H1 (cell line): Measurements from ENCODE around the gene PXT1. TPM values are rescaled to one million over a fixed set of nuclear protein-coding genes. Genes with fewer than 3 reads are reported as not detected.

Experiments used
- CTCF ChIA-PET: fragments of 300-600 bp; sonication (Branson Sonifier 250); formaldehyde crosslinking; loops from one replicate; lab custom pipeline; 2021; ENCODE audit not compliant: partially characterized antibody; lab: Charles Lee
- POLR2A ChIA-PET: fragments of 300-600 bp; sonication (Branson Sonifier 250); formaldehyde crosslinking; loops from one replicate; lab custom pipeline; 2021; ENCODE audit warnings: inconsistent platforms; ENCODE audit not compliant: partially characterized antibody; lab: Charles Lee
- DNase-seq, 2 experiments: peaks; one replicate each; pipeline versions ENCODE4 v3.0.0 to v3.0.0-alpha.2; 2010 to 2022; ENCODE audit warnings: low spot score in 2 of 2, low read depth in 1 of 2, mixed read lengths in 1 of 2
- FAIRE-seq: peaks from 2 replicates; lab custom pipeline; 2011; peaks lifted over from hg19 to GRCh38; lab: Jason Lieb, UNC
- H2AFZ ChIP-seq: 2 replicates; pipeline ENCODE4 v1.8.1; 2012; ENCODE audit warnings: low read length, inconsistent platforms
- H2AK5ac ChIP-seq: 2 replicates; pipeline ENCODE4 v1.6.1; 2013; ENCODE audit warnings: low read depth, low read length
- H2BK120ac ChIP-seq: replicated peaks from 2 replicates; pipeline ENCODE3; 2013; ENCODE audit warnings: low read depth, low read length, inconsistent platforms
- H2BK12ac ChIP-seq: 2 replicates; pipeline ENCODE4 v1.6.1; 2013; ENCODE audit warnings: low read depth, low read length
- H2BK15ac ChIP-seq: 2 replicates; pipeline ENCODE4 v1.6.1; 2013; ENCODE audit warnings: low read length
- H2BK20ac ChIP-seq: 2 replicates; pipeline ENCODE4 v1.6.1; 2013; ENCODE audit warnings: low read length
- H2BK5ac ChIP-seq: 2 replicates; pipeline ENCODE4 v1.6.1; 2013; ENCODE audit warnings: low read depth, low read length
- H3K14ac ChIP-seq: 2 replicates; pipeline ENCODE4 v1.6.1; 2013; ENCODE audit warnings: inconsistent platforms; ENCODE audit not compliant: insufficient read length
- H3K18ac ChIP-seq: 2 replicates; pipeline ENCODE4 v1.6.1; 2013; ENCODE audit warnings: low read length; ENCODE audit errors: extremely low read depth
- H3K23ac ChIP-seq: 2 replicates; pipeline ENCODE4 v1.6.1; 2013; ENCODE audit warnings: inconsistent platforms; ENCODE audit not compliant: insufficient read length
- H3K23me2 ChIP-seq: 2 replicates; pipeline ENCODE4 v1.6.1; 2013; ENCODE audit warnings: low read depth, low read length
- H3K27ac ChIP-seq: 2 replicates; pipeline ENCODE4 v1.6.1; 2011; ENCODE audit warnings: low read depth, low read length, inconsistent platforms
- H3K27me3 ChIP-seq, 4 experiments: replicated peaks in 1 of 4; 1 replicate in 1 of 4; 2 replicates in 3 of 4; pipeline versions ENCODE4 v1.6.1 to v1.8.1; 2011 to 2013; ENCODE audit warnings: low read length in 3 of 4, mild to moderate bottlenecking in 3 of 4, inconsistent platforms in 2 of 4, mixed read lengths in 2 of 4, moderate library complexity in 1 of 4; ENCODE audit not compliant: control insufficient read depth in 3 of 4, insufficient read depth in 3 of 4; ENCODE audit errors: extremely low read depth in 1 of 4
- H3K36me3 ChIP-seq, 4 experiments: 2 replicates each; pipeline versions ENCODE4 v1.6.1 to v1.8.1; 2011 to 2013; ENCODE audit warnings: mild to moderate bottlenecking in 4 of 4, low read length in 3 of 4, moderate library complexity in 2 of 4, control low read depth in 1 of 4, inconsistent platforms in 1 of 4; ENCODE audit not compliant: insufficient read depth in 4 of 4, control insufficient read depth in 2 of 4
- H3K4ac ChIP-seq: replicated peaks from 2 replicates; pipeline ENCODE3; 2013; ENCODE audit warnings: low read length, low read depth, mixed read lengths, inconsistent platforms; ENCODE audit not compliant: insufficient read length
- H3K4me1 ChIP-seq, 4 experiments: replicated peaks in 1 of 4; 1 replicate in 1 of 4; 2 replicates in 3 of 4; pipeline versions ENCODE4 v1.6.1 to v1.8.1; 2011 to 2013; ENCODE audit warnings: low read length in 3 of 4, inconsistent platforms in 2 of 4, mixed read lengths in 1 of 4; ENCODE audit not compliant: insufficient read depth in 4 of 4, control insufficient read depth in 3 of 4
- H3K4me2 ChIP-seq, 2 experiments: 2 replicates each; pipeline versions ENCODE4 v1.6.1 to v1.8.1; 2011 to 2013; ENCODE audit warnings: low read depth in 2 of 2, low read length in 2 of 2, control low read depth in 1 of 2, inconsistent platforms in 1 of 2, mild to moderate bottlenecking in 1 of 2; ENCODE audit not compliant: insufficient read depth in 1 of 2
- H3K4me3 ChIP-seq, 4 experiments: fragments of 200-600, 300-600 bp in 1 of 4; sonication (generic), shearing (Covaris generic), sonication (Bioruptor Twin) in 1 of 4; 2 replicates each; pipeline versions ENCODE4 v1.5.1 to v1.8.1; 2011 to 2016; ENCODE audit warnings: low read length in 4 of 4, low read depth in 3 of 4, control low read depth in 2 of 4, inconsistent platforms in 2 of 4, mild to moderate bottlenecking in 2 of 4, mixed read lengths in 1 of 4, moderate library complexity in 1 of 4; ENCODE audit not compliant: insufficient read depth in 2 of 4; ENCODE audit errors: extremely low read depth in 1 of 4
- H3K56ac ChIP-seq: replicated peaks from 2 replicates; pipeline ENCODE3; 2013; ENCODE audit warnings: low read depth, mild to moderate bottlenecking, mixed read lengths, low read length, inconsistent platforms; ENCODE audit not compliant: insufficient read length
- H3K79me1 ChIP-seq: 2 replicates; pipeline ENCODE4 v1.6.1; 2013; ENCODE audit warnings: low read depth, low read length, control low read depth
- H3K79me2 ChIP-seq, 2 experiments: 2 replicates each; pipeline versions ENCODE4 v1.6.1 to v1.8.1; 2012 to 2013; ENCODE audit warnings: low read length in 2 of 2, mild to moderate bottlenecking in 2 of 2, inconsistent platforms in 1 of 2; ENCODE audit not compliant: insufficient read depth in 2 of 2, control insufficient read depth in 1 of 2
- H3K9ac ChIP-seq, 4 experiments: replicated peaks in 1 of 4; 1 replicate in 1 of 4; 2 replicates in 3 of 4; pipeline versions ENCODE4 v1.6.1 to v1.8.1; 2011 to 2013; ENCODE audit warnings: low read depth in 3 of 4, low read length in 3 of 4, control low read depth in 2 of 4, mild to moderate bottlenecking in 2 of 4, moderate library complexity in 2 of 4, inconsistent platforms in 1 of 4; ENCODE audit errors: extremely low read depth in 1 of 4
- H3K9me3 ChIP-seq, 2 experiments: 2 replicates each; pipeline versions ENCODE4 v1.6.1 to v1.8.1; 2012 to 2013; ENCODE audit warnings: mild to moderate bottlenecking in 2 of 2, moderate library complexity in 2 of 2, control low read depth in 1 of 2, inconsistent platforms in 1 of 2, low read depth in 1 of 2, low read length in 1 of 2, mixed read lengths in 1 of 2; ENCODE audit not compliant: insufficient read depth in 2 of 2
- H4K20me1 ChIP-seq, 2 experiments: replicated peaks in 1 of 2; 2 replicates each; pipeline versions ENCODE3 to v1.8.1; 2011 to 2013; ENCODE audit warnings: inconsistent platforms in 2 of 2, low read length in 2 of 2, mild to moderate bottlenecking in 1 of 2; ENCODE audit not compliant: insufficient read depth in 2 of 2, control insufficient read depth in 1 of 2
- H4K5ac ChIP-seq: 2 replicates; pipeline ENCODE4 v1.6.1; 2013; ENCODE audit warnings: low read length, low read depth, mixed read lengths, inconsistent platforms; ENCODE audit not compliant: insufficient read length
- H4K8ac ChIP-seq: 2 replicates; pipeline ENCODE4 v1.8.0; 2013; ENCODE audit warnings: mild to moderate bottlenecking, moderate library complexity, low read length, inconsistent platforms; ENCODE audit not compliant: insufficient read depth; ENCODE audit errors: extremely low read depth
- H4K91ac ChIP-seq: replicated peaks from 2 replicates; pipeline ENCODE3; 2013; ENCODE audit warnings: low read length, mixed read lengths, inconsistent platforms; ENCODE audit not compliant: insufficient read length
- BACH1 ChIP-seq: IDR thresholded peaks from 2 replicates; pipeline ENCODE4 v1.6.1; 2012; ENCODE audit warnings: low read length, improper control_type of control experiment
- BCL11A ChIP-seq, 2 experiments: IDR thresholded peaks; one replicate each; pipeline ENCODE4 v1.6.1; 2011; ENCODE audit warnings: low read depth in 2 of 2, low read length in 2 of 2, mild to moderate bottlenecking in 2 of 2
- CEBPB ChIP-seq: IDR thresholded peaks from 2 replicates; pipeline ENCODE4 v1.6.1; 2012; ENCODE audit warnings: low read depth, low read length
- CHD2 ChIP-seq: IDR thresholded peaks from 2 replicates; pipeline ENCODE4 v1.6.1; 2012; ENCODE audit warnings: low read length, improper control_type of control experiment
- NANOG ChIP-seq: IDR thresholded peaks from 2 replicates; pipeline ENCODE4 v1.6.1; 2011; ENCODE audit warnings: low read length, low read depth, mild to moderate bottlenecking, inconsistent platforms; ENCODE audit not compliant: insufficient read depth, poor library complexity, severe bottlenecking
- POLR2A ChIP-seq, 2 experiments: IDR thresholded peaks; 1 replicate in 1 of 2; 2 replicates in 1 of 2; pipeline ENCODE4 v1.6.1; 2011; ENCODE audit warnings: low read depth in 2 of 2, low read length in 2 of 2, mild to moderate bottlenecking in 2 of 2; ENCODE audit errors: control extremely low read depth in 1 of 2
- SIX5 ChIP-seq: IDR thresholded peaks from 2 replicates; pipeline ENCODE4 v1.6.1; 2011; ENCODE audit warnings: mild to moderate bottlenecking, low read depth, low read length
- SP2 ChIP-seq: IDR thresholded peaks from 2 replicates; pipeline ENCODE4 v1.6.1; 2012; ENCODE audit warnings: mild to moderate bottlenecking, low read length, inconsistent platforms
- SP4 ChIP-seq: IDR thresholded peaks from 2 replicates; pipeline ENCODE4 v1.6.1; 2012; ENCODE audit warnings: low read length, inconsistent platforms
- ZNF274 ChIP-seq: IDR thresholded peaks from 2 replicates; pipeline ENCODE4 v1.7.0; 2012; ENCODE audit warnings: low read length, borderline replicate concordance; ENCODE audit errors: extremely low read depth
- WGBS, 2 experiments: shearing (Covaris generic) in 1 of 2; methylation state at CpG; one replicate each; pipeline versions ENCODE4 v1.1.6 to v1.1.7; 2013 to 2015; ENCODE audit warnings: low lambda C conversion rate in 2 of 2, mixed read lengths in 2 of 2, inconsistent platforms in 1 of 2, low coverage in 1 of 2, missing lambda C conversion rate in 1 of 2; ENCODE audit not compliant: insufficient replicate concordance in 2 of 2, insufficient coverage in 1 of 2, insufficient read length in 1 of 2; ENCODE audit errors: extremely low coverage in 1 of 2, missing lambda C conversion rate in 1 of 2; 5-methylcytosine and 5-hydroxymethylcytosine counted together
- polyA plus RNA-seq, 7 experiments: library from polyadenylated mRNA; depleted of rRNA in 3 of 7; stranded (reverse) in 5 of 7; unstranded in 2 of 7; fragments of >200 nt in 5 of 7; fragments of 200-250 nt in 2 of 7; gene quantifications; 1 replicate in 5 of 7; 2 replicates in 1 of 7; 4 replicates in 1 of 7; pipeline versions ENCODE4 v1.2.1 to v1.2.3, GENCODE V29; 2011 to 2013; ENCODE audit warnings: missing spikeins in 2 of 7, mixed read lengths in 2 of 7
- total RNA-seq: library from RNA; stranded (reverse); fragmentation: NEBNext Ultra II Directional; extraction: Animal tissue kit (Norgen Biotek cat#: 25700); gene quantifications from 2 replicates; pipeline ENCODE4 v1.2.1, GENCODE V29; 2021
- TF ChIP-seq, protein P1 (sequence below): IDR thresholded peaks from 2 replicates; pipeline ENCODE4 v1.6.1; 2012; ENCODE audit warnings: inconsistent platforms
- TF ChIP-seq, protein P2 (sequence below): IDR thresholded peaks from 2 replicates; pipeline ENCODE4 v1.6.1; 2011; ENCODE audit warnings: low read depth, mild to moderate bottlenecking, low read length; ENCODE audit not compliant: insufficient read depth

Gene PXT1
- total and polyA plus RNA-seq, 2 of the 8 experiments (the other 6 are each of a cell fraction or from before 2014, with no cell fraction given) = 0.06 TPM; not detected in 1

DNA sequence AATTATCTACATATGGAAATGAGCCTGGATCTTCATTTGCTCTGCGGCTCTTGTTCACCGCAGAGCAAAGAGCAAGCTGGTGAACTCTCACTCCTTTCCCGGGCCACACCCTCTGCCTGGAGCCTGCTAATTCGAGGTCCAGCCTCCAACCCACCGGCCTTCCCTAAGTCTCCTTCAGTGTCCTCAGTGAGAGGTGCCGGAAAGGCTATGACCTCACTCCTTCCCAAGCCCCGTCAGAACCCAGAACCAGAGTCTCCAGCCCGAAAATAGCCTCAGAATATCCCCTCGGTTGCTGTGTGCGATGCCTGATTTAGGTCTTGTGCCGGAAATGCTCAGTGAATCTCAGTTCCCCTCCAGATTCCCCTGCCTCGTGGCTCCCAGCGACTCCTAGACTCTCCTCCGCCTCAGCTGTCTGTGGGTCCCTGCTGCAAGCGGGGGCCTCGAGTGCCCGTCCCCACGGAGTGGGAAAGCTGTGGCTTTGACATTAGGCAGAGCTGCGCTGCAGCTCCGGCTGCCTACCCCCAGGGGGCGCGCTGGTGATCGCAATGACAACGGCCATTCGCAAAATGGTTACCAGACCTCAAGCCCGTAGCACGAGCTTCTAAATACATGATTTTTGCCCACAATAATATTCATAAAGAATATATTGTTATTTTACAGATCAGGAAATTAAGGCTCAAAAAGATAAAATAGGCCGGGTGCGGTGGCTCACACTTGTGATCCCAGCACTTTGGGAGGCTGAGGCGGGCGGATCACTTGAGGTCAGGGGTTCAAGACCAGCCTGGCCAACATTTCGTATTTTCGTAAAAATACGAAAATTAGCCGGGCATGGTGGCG is 101.8 kb downstream of the PXT1 start:
- ChIA-PET CTCF (interaction anchor here (0.6 to 6.2 kb wide), 26 partner anchors 10 to 227 kb away, joined by 3 to 68 read pairs (median 5); partner anchors contain the start of gene ETV7), POLR2A (interaction anchor here (0.8 to 1.5 kb wide), 5 partner anchors 10 to 217 kb away, joined by 3 to 5 read pairs (median 3); no protein-coding TSS in a partner anchor)
- no peak overlapping the region for H4K5ac ChIP-seq
- H2BK20ac ChIP-seq = no peak overlapping the region
- H3K4me1 ChIP-seq = peaks cover 0 to 3% (median under 1%) of the 10 kb centered on the region in 4 experiments; a peak in 4 of 7 replicates
- no peak overlapping the region for H2BK120ac ChIP-seq
- no peak overlapping the region for H2BK15ac ChIP-seq
- H3K56ac ChIP-seq = no peak overlapping the region
- H4K8ac ChIP-seq = 0 out of 2 replicates have a peak overlapping the region, but pooled peaks have one; percentile 73
- peak in 1 of 2 experiments; percentile 87 for DNase-seq
- H3K23me2 ChIP-seq = peaks cover 3% of the 10 kb centered on the region; the same call in 1 of the 2 replicates
- no peaks in the 10 kb centered on the region for H3K79me2 ChIP-seq
- no peaks in the 10 kb centered on the region for H3K79me1 ChIP-seq
- no peaks in the 10 kb centered on the region for H3K9me3 ChIP-seq
- peaks cover 0 to 9% (median 3%) of the 10 kb centered on the region in 4 experiments; a peak in 3 of 7 replicates for H3K27me3 ChIP-seq
- no peaks in the 10 kb centered on the region for H3K36me3 ChIP-seq
- WGBS, 2 experiments = 34% methylated on average over 36 of the region's 36 CpGs; no CpG with 5 or more reads in 1 of the 2 experiments
- peak overlapping the region; percentile 2 to 53 (median 43); a peak in 7 of 8 replicates for H3K4me3 ChIP-seq
- H3K23ac ChIP-seq = no peak overlapping the region
- no peak overlapping the region for H4K91ac ChIP-seq
- H3K4me2 ChIP-seq = peak overlapping the region; percentile 14 to 71
- H2AFZ ChIP-seq = peak overlapping the region; percentile 68
- no peak overlapping the region for H2BK5ac ChIP-seq
- FAIRE-seq = no peak
- no peak overlapping the region for H2BK12ac ChIP-seq
- no peak overlapping the region for H3K14ac ChIP-seq
- peak overlapping the region in 1 of 4 experiments; percentile 1; a peak in 1 of 7 replicates for H3K9ac ChIP-seq
- H3K27ac ChIP-seq = no peak overlapping the region
- H2AK5ac ChIP-seq = no peak overlapping the region
- H3K18ac ChIP-seq = no peak overlapping the region
- H4K20me1 ChIP-seq = no peaks in the 10 kb centered on the region
- no peak overlapping the region for H3K4ac ChIP-seq
- no peak for TF ChIP-seq CEBPB
- TF ChIP-seq SP2 = no peak
- no peak for TF ChIP-seq CHD2
- TF ChIP-seq BCL11A (IDR thresholded peaks at IDR 0.05; ENCODE audit: low read depth in 2 of 2, low read length in 2 of 2) = no peak
- peak; percentile 47; the same call in 1 of the 2 replicates for TF ChIP-seq BACH1
- TF ChIP-seq SIX5 = no peak
- no peak for TF ChIP-seq NANOG
- no peak for TF ChIP-seq ZNF274
- TF ChIP-seq, protein P1, sequence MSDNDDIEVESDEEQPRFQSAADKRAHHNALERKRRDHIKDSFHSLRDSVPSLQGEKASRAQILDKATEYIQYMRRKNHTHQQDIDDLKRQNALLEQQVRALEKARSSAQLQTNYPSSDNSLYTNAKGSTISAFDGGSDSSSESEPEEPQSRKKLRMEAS = peak; percentile 65
- no peak for TF ChIP-seq POLR2A (IDR thresholded peaks at IDR 0.05; ENCODE audit: control extremely low read depth in 1 of 2, low read depth in 2 of 2, low read length in 2 of 2)
- TF ChIP-seq, protein P2, sequence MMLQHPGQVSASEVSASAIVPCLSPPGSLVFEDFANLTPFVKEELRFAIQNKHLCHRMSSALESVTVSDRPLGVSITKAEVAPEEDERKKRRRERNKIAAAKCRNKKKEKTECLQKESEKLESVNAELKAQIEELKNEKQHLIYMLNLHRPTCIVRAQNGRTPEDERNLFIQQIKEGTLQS = no peak
- TF ChIP-seq SP4 = no peak
